Measurements from ENCODE around the gene STK32B.

DNA sequence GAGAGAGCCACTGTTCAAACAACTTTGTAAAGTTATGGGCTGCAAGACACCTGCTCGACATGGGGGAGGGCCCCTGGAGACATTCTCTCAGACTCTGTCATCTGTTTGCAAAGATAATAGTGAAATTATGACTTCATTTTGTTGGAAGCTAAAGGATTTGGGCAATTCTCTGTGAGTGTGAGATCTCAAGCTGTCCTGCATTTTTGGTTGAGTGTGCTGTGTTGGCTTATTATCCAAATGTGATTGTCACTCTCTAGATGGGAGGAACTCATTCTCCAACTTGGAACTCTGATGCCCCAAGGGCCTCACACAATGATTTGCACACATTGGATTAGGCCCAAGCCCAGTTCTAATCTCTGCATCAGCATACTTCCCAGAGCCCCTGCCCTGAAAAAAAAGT is 63.7 kb downstream of the STK32B start:
- TF ChIP-seq, protein P1, sequence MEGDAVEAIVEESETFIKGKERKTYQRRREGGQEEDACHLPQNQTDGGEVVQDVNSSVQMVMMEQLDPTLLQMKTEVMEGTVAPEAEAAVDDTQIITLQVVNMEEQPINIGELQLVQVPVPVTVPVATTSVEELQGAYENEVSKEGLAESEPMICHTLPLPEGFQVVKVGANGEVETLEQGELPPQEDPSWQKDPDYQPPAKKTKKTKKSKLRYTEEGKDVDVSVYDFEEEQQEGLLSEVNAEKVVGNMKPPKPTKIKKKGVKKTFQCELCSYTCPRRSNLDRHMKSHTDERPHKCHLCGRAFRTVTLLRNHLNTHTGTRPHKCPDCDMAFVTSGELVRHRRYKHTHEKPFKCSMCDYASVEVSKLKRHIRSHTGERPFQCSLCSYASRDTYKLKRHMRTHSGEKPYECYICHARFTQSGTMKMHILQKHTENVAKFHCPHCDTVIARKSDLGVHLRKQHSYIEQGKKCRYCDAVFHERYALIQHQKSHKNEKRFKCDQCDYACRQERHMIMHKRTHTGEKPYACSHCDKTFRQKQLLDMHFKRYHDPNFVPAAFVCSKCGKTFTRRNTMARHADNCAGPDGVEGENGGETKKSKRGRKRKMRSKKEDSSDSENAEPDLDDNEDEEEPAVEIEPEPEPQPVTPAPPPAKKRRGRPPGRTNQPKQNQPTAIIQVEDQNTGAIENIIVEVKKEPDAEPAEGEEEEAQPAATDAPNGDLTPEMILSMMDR (IDR thresholded peaks at IDR 0.05): no peak
- TF ChIP-seq POLR2A (IDR thresholded peaks at IDR 0.05): no peak
- TF ChIP-seq EP300 (IDR thresholded peaks at IDR 0.05): no peak

All from stomach (tissue), 4 donors.